CD14-positive monocyte (primary cell): ENCODE measurements around the gene TOX4. TPM values are rescaled to one million over a fixed set of nuclear protein-coding genes. Genes with fewer than 3 reads are reported as not detected.

Experiments
- DNase-seq, 3 donors: peaks; one replicate each; pipeline ENCODE4 v3.0.0-alpha.2; 2011 to 2022
- H2AFZ ChIP-seq: 2 replicates; pipeline ENCODE4 v1.6.0; 2012; ENCODE audit warnings: mild to moderate bottlenecking, low read depth, low read length, inconsistent platforms; ENCODE audit not compliant: insufficient read depth, poor library complexity, severe bottlenecking
- H3K27ac ChIP-seq, 2 donors: 1 replicate in 1 of 2; 2 replicates in 1 of 2; pipeline ENCODE4 v1.5.1; 2012 to 2013; ENCODE audit warnings: low read length in 2 of 2, control low read depth in 1 of 2, inconsistent platforms in 1 of 2, low read depth in 1 of 2, mild to moderate bottlenecking in 1 of 2
- H3K27me3 ChIP-seq, 2 donors: one replicate each; pipeline versions ENCODE4 v1.6.0 to v1.6.1; 2011 to 2013; ENCODE audit warnings: low read length in 2 of 2; ENCODE audit not compliant: control insufficient read depth in 2 of 2, insufficient read depth in 2 of 2
- H3K36me3 ChIP-seq, 2 donors: replicated peaks in 1 of 2; 1 replicate in 1 of 2; 2 replicates in 1 of 2; pipeline versions ENCODE4 v1.5.1 to v1.6.1; 2012 to 2013; ENCODE audit warnings: low read length in 2 of 2, control low read depth in 1 of 2, inconsistent platforms in 1 of 2, mild to moderate bottlenecking in 1 of 2; ENCODE audit not compliant: insufficient read depth in 2 of 2, control insufficient read depth in 1 of 2
- H3K4me1 ChIP-seq, 2 donors: 1 replicate in 1 of 2; 2 replicates in 1 of 2; pipeline versions ENCODE4 v1.5.1 to v1.6.1; 2012 to 2013; ENCODE audit warnings: low read length in 2 of 2, control low read depth in 1 of 2, inconsistent platforms in 1 of 2, mild to moderate bottlenecking in 1 of 2, moderate library complexity in 1 of 2; ENCODE audit not compliant: insufficient read depth in 2 of 2, control insufficient read depth in 1 of 2
- H3K4me2 ChIP-seq: replicated peaks from 2 replicates; pipeline ENCODE3; 2012; ENCODE audit warnings: low read length, moderate library complexity, mild to moderate bottlenecking; ENCODE audit not compliant: poor library complexity, severe bottlenecking; ENCODE audit errors: extremely low read depth
- H3K4me3 ChIP-seq, 3 experiments: fragments of 200-600 bp in 1 of 3; sonication (generic) in 1 of 3; replicated peaks in 1 of 3; 1 replicate in 2 of 3; 2 replicates in 1 of 3; pipeline ENCODE4 v1.5.1; 2011 to 2013; ENCODE audit warnings: low read length in 3 of 3, mild to moderate bottlenecking in 3 of 3, control low read depth in 2 of 3, low read depth in 2 of 3, inconsistent platforms in 1 of 3, moderate library complexity in 1 of 3
- H3K79me2 ChIP-seq: 2 replicates; pipeline ENCODE4 v1.6.0; 2012; ENCODE audit warnings: mild to moderate bottlenecking, control low read depth, inconsistent platforms, low read length, moderate library complexity; ENCODE audit not compliant: insufficient read depth
- H3K9ac ChIP-seq: 2 replicates; pipeline ENCODE4 v1.6.0; 2017; ENCODE audit warnings: low read length, mild to moderate bottlenecking; ENCODE audit not compliant: insufficient read depth, poor library complexity, severe bottlenecking
- H3K9me3 ChIP-seq, 2 donors: replicated peaks in 1 of 2; 1 replicate in 1 of 2; 2 replicates in 1 of 2; pipeline versions ENCODE4 v1.5.1 to v1.6.1; 2012 to 2013; ENCODE audit warnings: low read length in 2 of 2, control low read depth in 1 of 2; ENCODE audit not compliant: control insufficient read depth in 1 of 2, insufficient read depth in 1 of 2
- H4K20me1 ChIP-seq: 2 replicates; pipeline ENCODE4 v1.6.0; 2012; ENCODE audit warnings: mild to moderate bottlenecking, low read length, control low read depth, moderate library complexity; ENCODE audit not compliant: insufficient read depth
- H3K27ac Mint-ChIP-seq, 7 donors: one replicate each; pipeline ENCODE4 v1.8.0; 2020; ENCODE audit warnings: mild to moderate bottlenecking in 7 of 7, mixed read lengths in 7 of 7, moderate library complexity in 6 of 7, inconsistent platforms in 2 of 7
- H3K27me3 Mint-ChIP-seq, 3 donors: one replicate each; pipeline ENCODE4 v1.8.0; 2021 to 2022; ENCODE audit warnings: low read depth in 3 of 3, mild to moderate bottlenecking in 3 of 3, mixed read lengths in 3 of 3, moderate library complexity in 3 of 3, inconsistent platforms in 1 of 3
- H3K36me3 Mint-ChIP-seq, 2 donors: one replicate each; pipeline ENCODE4 v1.8.0; 2020; ENCODE audit warnings: mixed read lengths in 2 of 2, inconsistent platforms in 1 of 2, mild to moderate bottlenecking in 1 of 2
- H3K4me1 Mint-ChIP-seq: one replicate; pipeline ENCODE4 v1.8.0; 2020; ENCODE audit warnings: mild to moderate bottlenecking, mixed read lengths
- H3K4me3 Mint-ChIP-seq, 2 donors: one replicate each; pipeline ENCODE4 v1.8.0; 2020; ENCODE audit warnings: mild to moderate bottlenecking in 2 of 2, mixed read lengths in 2 of 2, moderate library complexity in 1 of 2
- H3K9me3 Mint-ChIP-seq, 7 donors: one replicate each; pipeline ENCODE4 v1.8.0; 2020 to 2022; ENCODE audit warnings: mixed read lengths in 7 of 7, mild to moderate bottlenecking in 6 of 7, moderate library complexity in 6 of 7, inconsistent platforms in 2 of 7
- WGBS: methylation state at CpG from one replicate; pipeline ENCODE4 v1.1.5; 2013; ENCODE audit warnings: missing lambda C conversion rate; ENCODE audit not compliant: insufficient coverage; 5-methylcytosine and 5-hydroxymethylcytosine counted together
- intact Hi-C, 2 donors: fragments of 100-400 bp; cut with micrococcal nuclease; formaldehyde crosslinking; loops; one replicate each; pipeline versions ENCODE4 v1.15.0 to v1.15.1; 2023
- polyA plus RNA-seq, 3 donors: library from polyadenylated mRNA; depleted of rRNA in 1 of 3; unstranded in 2 of 3; stranded (reverse) in 1 of 3; fragments of 300-500 nt in 2 of 3; fragments of >200 nt in 1 of 3; fragmentation: Illumina TruSeq in 2 of 3; gene quantifications; 1 replicate in 2 of 3; 2 replicates in 1 of 3; pipeline ENCODE4 v1.2.3, GENCODE V29; 2012 to 2021
- TF ChIP-seq, protein P1 (sequence below): fragments of 200-600 bp; IDR thresholded peaks from one replicate; pipeline ENCODE4 v1.8.0; 2022; ENCODE audit warnings: antibody characterized with exemption, mild to moderate bottlenecking

TOX4 gene
- polyA plus RNA-seq, 3 donors = 28.3 to 73.1 (median 68.5) TPM

DNA sequence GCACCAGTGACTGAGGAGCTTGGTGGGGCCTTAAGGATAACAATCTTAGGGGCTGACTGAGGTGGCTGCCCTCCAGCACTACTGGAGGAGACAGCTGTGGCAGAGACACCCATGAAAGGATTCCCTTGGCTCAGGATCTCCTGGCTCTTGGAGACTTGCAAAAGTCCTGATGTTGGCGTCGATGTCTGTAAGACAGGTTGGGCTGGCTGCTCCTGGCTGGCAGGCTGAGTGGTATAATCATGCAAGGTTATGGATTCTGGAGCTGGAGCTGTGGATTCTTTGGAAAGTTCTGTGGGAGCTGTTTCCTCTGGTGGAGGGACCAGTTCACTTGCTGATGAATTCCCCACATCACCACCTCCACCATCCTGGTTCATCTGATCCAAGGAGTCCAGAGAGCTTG, 45.9 kb upstream of the TOX4 start:
- H3K4me1 ChIP-seq = peaks cover 3 to 4% of the 10 kb centered on the region in 2 donors
- H3K36me3 ChIP-seq = peaks cover 55 to 58% of the 10 kb centered on the region in 2 donors
- Mint-ChIP-seq H3K27ac (peak overlapping the region in 4 of 7 donors; percentile 45 to 87 (median 65)), H3K36me3 (peaks cover 56 to 66% of the 10 kb centered on the region in 2 donors), H3K9me3 (peaks cover 0 to 1% (median 0%) of the 10 kb centered on the region in 7 donors), H3K27me3 (no peaks in the 10 kb centered on the region), H3K4me3 (no peak overlapping the region), H3K4me1 (peaks cover 15% of the 10 kb centered on the region)
- H3K27me3 ChIP-seq = no peaks in the 10 kb centered on the region
- 100% methylated on average over 2 of the region's 2 CpGs for WGBS
- H3K9me3 ChIP-seq = no peaks in the 10 kb centered on the region
- TF ChIP-seq, protein P1, sequence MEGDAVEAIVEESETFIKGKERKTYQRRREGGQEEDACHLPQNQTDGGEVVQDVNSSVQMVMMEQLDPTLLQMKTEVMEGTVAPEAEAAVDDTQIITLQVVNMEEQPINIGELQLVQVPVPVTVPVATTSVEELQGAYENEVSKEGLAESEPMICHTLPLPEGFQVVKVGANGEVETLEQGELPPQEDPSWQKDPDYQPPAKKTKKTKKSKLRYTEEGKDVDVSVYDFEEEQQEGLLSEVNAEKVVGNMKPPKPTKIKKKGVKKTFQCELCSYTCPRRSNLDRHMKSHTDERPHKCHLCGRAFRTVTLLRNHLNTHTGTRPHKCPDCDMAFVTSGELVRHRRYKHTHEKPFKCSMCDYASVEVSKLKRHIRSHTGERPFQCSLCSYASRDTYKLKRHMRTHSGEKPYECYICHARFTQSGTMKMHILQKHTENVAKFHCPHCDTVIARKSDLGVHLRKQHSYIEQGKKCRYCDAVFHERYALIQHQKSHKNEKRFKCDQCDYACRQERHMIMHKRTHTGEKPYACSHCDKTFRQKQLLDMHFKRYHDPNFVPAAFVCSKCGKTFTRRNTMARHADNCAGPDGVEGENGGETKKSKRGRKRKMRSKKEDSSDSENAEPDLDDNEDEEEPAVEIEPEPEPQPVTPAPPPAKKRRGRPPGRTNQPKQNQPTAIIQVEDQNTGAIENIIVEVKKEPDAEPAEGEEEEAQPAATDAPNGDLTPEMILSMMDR = no peak
- H3K4me2 ChIP-seq = no peak overlapping the region
- H3K79me2 ChIP-seq = peaks cover 68% of the 10 kb centered on the region
- no peak for DNase-seq
- H3K4me3 ChIP-seq = no peak overlapping the region
- H4K20me1 ChIP-seq = peaks cover 78% of the 10 kb centered on the region
- intact Hi-C loops = loop anchor here in 1 of 2 donors (10.0 kb wide), 2 partner anchors 46 to 84 kb away; partner anchors contain the start of genes METTL3 and SUPT16H
- no peak overlapping the region for H2AFZ ChIP-seq
- H3K9ac ChIP-seq = no peak overlapping the region
- H3K27ac ChIP-seq = no peak overlapping the region

DNA sequence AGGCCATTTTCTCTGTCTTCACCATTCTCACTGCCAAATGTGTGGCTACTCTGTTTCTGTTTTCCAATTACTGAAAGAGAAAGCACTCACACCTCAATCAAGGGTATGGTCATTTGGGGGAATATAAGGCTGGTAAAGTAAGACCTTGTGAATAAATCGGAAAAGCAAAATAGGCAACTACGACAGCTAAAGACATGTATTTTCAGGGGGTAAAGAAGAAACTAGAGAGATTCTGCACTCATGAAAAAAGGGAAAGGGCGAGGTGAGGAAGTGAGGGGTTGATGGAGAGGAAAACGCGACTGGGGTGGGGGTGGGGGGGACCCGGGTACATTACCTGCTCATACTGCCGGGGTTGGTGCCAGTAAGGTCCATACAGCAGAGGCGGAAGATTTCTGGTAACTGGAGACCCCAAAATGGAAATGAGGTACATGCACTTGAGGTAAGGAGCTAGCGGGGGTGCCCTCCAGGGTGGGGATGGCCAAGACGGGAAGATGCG, 40.4 kb upstream of the TOX4 start:
- Mint-ChIP-seq H3K4me3 (peak overlapping the region; percentile 85 to 86), H3K27ac (peak overlapping the region; percentile 82 to 97 (median 90)), H3K27me3 (no peaks in the 10 kb centered on the region), H3K9me3 (no peaks in the 10 kb centered on the region), H3K4me1 (peaks cover 35% of the 10 kb centered on the region), H3K36me3 (peaks cover 6 to 12% of the 10 kb centered on the region in 2 donors)
- WGBS = 1% methylated on average over 9 of the region's 11 CpGs
- H3K79me2 ChIP-seq = peaks cover 98% of the 10 kb centered on the region
- peaks cover 17 to 29% of the 10 kb centered on the region in 2 donors for H3K4me1 ChIP-seq
- peak overlapping the region; percentile 79 to 94 (median 93) for H3K4me3 ChIP-seq
- no peaks in the 10 kb centered on the region for H3K9me3 ChIP-seq
- TF ChIP-seq, protein P1 = no peak
- H3K9ac ChIP-seq = peak overlapping the region; percentile 90
- H4K20me1 ChIP-seq = peaks cover 37% of the 10 kb centered on the region
- H3K27me3 ChIP-seq = no peaks in the 10 kb centered on the region
- peak overlapping the region; percentile 87 to 96 for H3K27ac ChIP-seq
- peak overlapping the region; percentile 92 for H2AFZ ChIP-seq
- DNase-seq = no peak
- intact Hi-C loops = loop anchor here (1.0 to 10.0 kb wide), 5 partner anchors 20 to 78 kb away; partner anchors contain the start of genes CHD8 (in 2 of the 2), METTL3 (in 2 of the 2) and SUPT16H (in 1 of the 2)
- peaks cover 2 to 6% of the 10 kb centered on the region in 2 donors for H3K36me3 ChIP-seq
- H3K4me2 ChIP-seq = peak overlapping the region; percentile 80
